NCI-H510A (cell line): Measurements from ENCODE around the gene HS6ST2.

ENCODE experiments used
- DNase-seq: peaks from one replicate; lab custom pipeline; 2025; lab: John Stamatoyannopoulos, UW

HS6ST2 gene

GRCh38 chrX:132843363-132843762, 115.1 kb downstream of the HS6ST2 start:
- DNase-seq, result no peak

- DNase-seq, result no peak
Observed at GRCh38 chrX:132842460-132843238, 115.8 kb downstream of the HS6ST2 start.

GRCh38 chrX:132837967-132838366, 120.5 kb downstream of the HS6ST2 start:
- DNase-seq, result no peak

GRCh38 chrX:132837126-132837525, 121.3 kb downstream of the HS6ST2 start:
- DNase-seq, result no peak

- no peak for DNase-seq
Observed at GRCh38 chrX:132836471-132836870, 122.0 kb downstream of the HS6ST2 start.

- DNase-seq, result no peak
Observed at GRCh38 chrX:132834741-132835140, 123.7 kb downstream of the HS6ST2 start.

- no peak for DNase-seq
Observed at GRCh38 chrX:132834109-132834508, 124.3 kb downstream of the HS6ST2 start.

GRCh38 chrX:132833373-132833772, 125.1 kb downstream of the HS6ST2 start:
- no peak for DNase-seq

GRCh38 chrX:132831336-132831973, 127.0 kb downstream of the HS6ST2 start:
- DNase-seq, result no peak

- DNase-seq, result no peak
Observed at GRCh38 chrX:132822634-132823012, 135.8 kb downstream of the HS6ST2 start.

- DNase-seq, result no peak
Observed at GRCh38 chrX:132821974-132822633, 136.3 kb downstream of the HS6ST2 start.

- DNase-seq, result no peak
Observed at GRCh38 chrX:132820675-132821074, 137.8 kb downstream of the HS6ST2 start.

- no peak for DNase-seq
Observed at GRCh38 chrX:132819711-132820264, 138.6 kb downstream of the HS6ST2 start.

GRCh38 chrX:132818638-132819037, 139.8 kb downstream of the HS6ST2 start:
- no peak for DNase-seq

- no peak for DNase-seq
Observed at GRCh38 chrX:132815643-132816042, 142.8 kb downstream of the HS6ST2 start.

GRCh38 chrX:132810964-132811712, 147.3 kb downstream of the HS6ST2 start:
- no peak for DNase-seq

GRCh38 chrX:132810488-132810887, 147.9 kb downstream of the HS6ST2 start:
- DNase-seq, result no peak

- DNase-seq, result no peak
Observed at GRCh38 chrX:132809581-132809980, 148.8 kb downstream of the HS6ST2 start.

GRCh38 chrX:132807411-132808030, 150.9 kb downstream of the HS6ST2 start:
- DNase-seq, result no peak

- no peak for DNase-seq
Observed at GRCh38 chrX:132802033-132802432, 156.4 kb downstream of the HS6ST2 start.

GRCh38 chrX:132795181-132795580, 163.2 kb downstream of the HS6ST2 start:
- DNase-seq, result no peak

GRCh38 chrX:132791714-132792113, 166.7 kb downstream of the HS6ST2 start:
- no peak for DNase-seq
